ENCODE data around the gene CARF.

Gene CARF

GRCh38 chr2:203021991-203022390, 109.9 kb downstream of the CARF start:
- no peak for DNase-seq

GRCh38 chr2:203022751-203023150, 110.7 kb downstream of the CARF start:
- DNase-seq, result no peak

- DNase-seq, result no peak
Observed at GRCh38 chr2:203025592-203025991, 113.5 kb downstream of the CARF start.

- no peak for DNase-seq
Observed at GRCh38 chr2:203030545-203030944, 118.5 kb downstream of the CARF start.

- DNase-seq, result no peak
Observed at GRCh38 chr2:203030991-203031390, 118.9 kb downstream of the CARF start.

GRCh38 chr2:203033395-203033794, 121.3 kb downstream of the CARF start:
- DNase-seq, result no peak

- no peak for DNase-seq
Observed at GRCh38 chr2:203035879-203036470, 123.9 kb downstream of the CARF start.
